HG02943 (cell line): Measurements from ENCODE around the gene CHSY1.
A peak's percentile ranks its signal among the peaks of the same experiment; 100 is the strongest.
"Not testable (repeated sequence)": the region's sequence is repeated elsewhere in the genome, so short reads cannot be mapped to it uniquely, and the experiment has no call there.

Experiments
- ATAC-seq: cut with Tn5 transposase; IDR thresholded peaks from one replicate; pipeline ENCODE4 v1.9.1; 2021; ENCODE audit warnings: mild to moderate bottlenecking, low read depth, moderate library complexity; ENCODE audit not compliant: unreplicated experiment

The CHSY1 gene, protein sequence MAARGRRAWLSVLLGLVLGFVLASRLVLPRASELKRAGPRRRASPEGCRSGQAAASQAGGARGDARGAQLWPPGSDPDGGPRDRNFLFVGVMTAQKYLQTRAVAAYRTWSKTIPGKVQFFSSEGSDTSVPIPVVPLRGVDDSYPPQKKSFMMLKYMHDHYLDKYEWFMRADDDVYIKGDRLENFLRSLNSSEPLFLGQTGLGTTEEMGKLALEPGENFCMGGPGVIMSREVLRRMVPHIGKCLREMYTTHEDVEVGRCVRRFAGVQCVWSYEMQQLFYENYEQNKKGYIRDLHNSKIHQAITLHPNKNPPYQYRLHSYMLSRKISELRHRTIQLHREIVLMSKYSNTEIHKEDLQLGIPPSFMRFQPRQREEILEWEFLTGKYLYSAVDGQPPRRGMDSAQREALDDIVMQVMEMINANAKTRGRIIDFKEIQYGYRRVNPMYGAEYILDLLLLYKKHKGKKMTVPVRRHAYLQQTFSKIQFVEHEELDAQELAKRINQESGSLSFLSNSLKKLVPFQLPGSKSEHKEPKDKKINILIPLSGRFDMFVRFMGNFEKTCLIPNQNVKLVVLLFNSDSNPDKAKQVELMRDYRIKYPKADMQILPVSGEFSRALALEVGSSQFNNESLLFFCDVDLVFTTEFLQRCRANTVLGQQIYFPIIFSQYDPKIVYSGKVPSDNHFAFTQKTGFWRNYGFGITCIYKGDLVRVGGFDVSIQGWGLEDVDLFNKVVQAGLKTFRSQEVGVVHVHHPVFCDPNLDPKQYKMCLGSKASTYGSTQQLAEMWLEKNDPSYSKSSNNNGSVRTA

DNA sequence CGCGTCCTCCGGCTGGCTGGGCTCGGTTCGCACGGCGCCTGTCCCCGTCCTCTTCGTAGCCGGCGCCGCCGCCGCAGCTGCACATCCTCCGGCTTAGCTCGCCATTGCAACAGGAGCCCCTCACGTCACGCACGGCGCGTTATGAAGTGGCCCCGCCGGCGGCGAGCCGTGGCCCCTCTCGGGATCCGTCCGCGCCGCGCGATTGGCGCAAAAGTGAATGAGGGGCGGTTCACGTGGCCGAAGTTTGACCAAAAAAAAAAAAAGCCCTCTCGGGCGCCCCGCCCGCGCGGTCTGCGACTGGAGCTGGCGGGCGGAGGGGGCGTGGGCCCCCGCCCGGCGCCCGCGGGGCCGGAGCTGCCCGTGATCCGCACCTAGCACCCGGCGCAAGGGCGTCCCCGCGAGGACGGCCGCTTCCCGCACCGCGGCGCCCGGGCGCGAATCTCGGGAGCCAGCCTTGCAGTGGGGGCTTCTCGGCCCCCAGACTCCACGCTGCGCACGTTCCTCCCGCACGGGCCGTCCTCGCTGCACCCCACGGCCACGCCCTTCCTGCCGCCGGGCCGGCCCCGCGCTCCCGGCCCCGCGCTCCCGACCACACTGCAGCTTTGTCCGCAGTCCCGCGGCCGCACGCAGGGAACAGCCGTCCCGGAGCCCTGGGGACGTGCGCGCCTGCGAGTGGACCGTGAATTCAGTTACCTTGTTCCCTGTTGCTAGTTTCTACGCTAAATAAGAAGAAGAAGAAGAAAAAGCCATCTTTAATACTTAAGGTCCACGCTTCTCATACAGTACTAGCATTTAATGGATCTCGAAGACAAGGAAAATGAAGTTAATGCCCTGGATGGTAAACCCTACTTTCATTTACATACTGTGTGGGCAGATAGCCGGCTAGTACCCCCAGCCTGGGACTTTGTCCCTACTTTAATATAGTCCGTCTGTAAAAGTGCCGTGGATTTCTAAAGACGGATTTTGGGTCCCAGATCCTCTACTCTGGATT is at the start of gene CHSY1:
TSS of gene CHSY1 (minus strand) at position 219 of the 991 bp plus-strand sequence. CDS start 592 bp downstream, outside the sequence.
- peak; percentile 67 for ATAC-seq

DNA sequence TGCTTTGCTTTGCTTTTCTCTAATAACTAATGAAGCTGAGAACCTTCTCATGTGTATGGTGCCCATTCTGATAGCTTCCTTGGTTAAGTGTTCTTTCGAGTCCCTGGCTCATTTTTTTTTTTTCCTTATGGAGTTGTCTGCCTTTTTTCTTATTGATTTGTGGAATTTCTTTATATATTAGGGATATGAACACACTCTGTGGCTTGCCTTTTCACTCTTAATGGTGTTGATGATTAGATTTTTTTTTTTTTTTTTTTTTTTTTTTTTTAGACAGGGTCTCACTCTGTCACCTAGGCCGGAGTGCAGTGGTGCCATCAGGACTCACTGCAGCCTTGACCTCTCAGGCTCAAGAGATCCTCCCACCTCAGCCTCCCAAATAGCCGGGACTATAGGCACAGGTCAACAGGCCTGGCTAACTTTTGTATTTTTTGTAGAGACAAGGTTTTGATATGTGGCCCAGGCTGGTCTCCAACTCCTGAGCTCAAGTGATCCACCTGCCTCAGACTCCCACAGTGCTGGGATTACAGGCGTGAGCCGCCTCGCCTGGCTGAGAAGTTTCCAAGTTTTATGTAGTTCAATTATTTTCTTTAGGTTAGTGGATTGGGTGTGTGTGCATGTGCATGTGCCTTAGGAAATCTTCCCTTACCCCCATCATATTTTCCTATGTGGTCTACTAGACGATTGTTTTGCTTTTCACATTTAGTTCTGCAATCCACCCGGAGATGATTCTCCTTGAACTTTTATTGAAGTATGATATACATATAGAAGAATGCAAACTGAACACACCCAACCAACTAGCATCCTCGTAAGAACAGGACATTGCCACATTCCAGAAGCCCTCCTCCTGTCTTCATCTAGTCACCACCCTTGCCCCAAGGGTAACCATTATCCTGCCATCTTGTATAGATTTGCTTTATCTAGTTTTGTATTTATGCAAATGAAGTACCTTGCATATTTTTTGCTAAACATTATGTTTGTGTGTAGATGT is 44.9 kb upstream of the CHSY1 start:
- no peak for ATAC-seq

DNA sequence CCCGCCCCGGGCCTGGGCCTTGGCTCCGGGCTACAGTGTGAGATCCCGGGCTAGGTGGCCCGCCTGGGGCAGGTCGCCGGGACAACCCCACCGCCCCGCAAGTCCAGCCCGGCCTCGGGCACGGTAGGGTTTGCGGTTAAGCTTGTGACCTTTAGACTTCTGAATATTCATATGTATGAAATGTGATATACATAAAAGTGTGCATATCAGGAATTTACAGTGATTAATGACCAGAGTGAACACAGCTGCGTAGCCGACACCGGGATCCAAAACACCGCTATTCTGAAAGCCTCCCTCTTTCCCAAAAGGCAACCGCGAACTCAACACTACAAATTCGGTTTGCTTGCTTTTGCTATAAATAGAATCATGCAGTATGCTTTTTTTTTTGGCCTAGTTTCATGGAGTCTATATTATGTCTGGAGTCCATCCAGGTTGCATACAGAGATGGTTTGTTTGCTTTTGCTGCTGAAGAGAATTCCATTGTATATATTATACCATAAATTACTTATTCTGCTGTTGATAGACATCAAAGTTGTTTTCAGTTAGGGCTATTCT is 43.8 kb upstream of the CHSY1 start:
- ATAC-seq: no peak

DNA sequence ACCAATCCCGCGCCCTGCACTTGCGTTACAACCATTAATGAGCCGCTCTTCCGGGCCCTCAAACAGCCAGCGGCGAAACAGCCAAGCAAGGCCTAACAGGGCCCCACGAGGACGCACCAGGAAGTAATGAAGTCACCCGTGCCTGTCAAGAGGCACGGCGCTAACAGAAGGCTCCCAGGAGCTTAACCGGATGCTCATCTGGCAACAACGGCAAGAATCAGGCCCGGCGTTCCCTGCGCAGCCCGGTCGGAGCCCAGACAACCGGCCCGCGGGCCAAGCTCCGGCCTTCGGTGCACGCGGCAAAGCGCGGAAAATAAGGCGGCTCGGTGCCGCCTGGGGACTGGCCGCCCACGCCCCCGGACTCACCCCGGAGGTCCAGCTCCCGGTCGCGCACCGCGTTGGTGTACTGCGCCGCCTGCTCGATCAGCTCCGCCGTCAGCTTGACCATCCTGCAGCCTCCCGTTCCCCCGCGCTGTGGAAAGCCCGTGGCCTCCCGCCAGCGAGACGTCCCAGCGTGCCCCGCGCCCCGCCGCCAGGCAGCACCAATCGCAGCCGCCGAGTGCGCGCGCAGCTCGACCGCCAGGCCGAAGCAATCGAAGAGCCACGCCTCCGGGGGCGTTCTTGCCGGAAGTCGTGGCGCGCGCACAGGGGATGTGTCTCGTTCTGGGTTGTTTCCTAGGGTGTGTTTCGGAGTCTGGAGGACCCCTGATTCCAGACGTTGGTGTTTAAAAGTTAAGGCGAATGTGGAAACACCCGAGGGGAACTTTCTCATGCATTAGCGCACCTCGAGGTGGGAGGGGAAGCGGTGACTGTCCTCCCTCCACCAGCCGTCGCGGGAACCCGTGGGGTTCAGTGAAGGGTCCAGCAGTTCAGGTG is 43.1 kb upstream of the CHSY1 start, which contains the start of gene SNRPA1:
TSS of gene SNRPA1 (minus strand) at position 518 of the 876 bp plus-strand sequence. CDS start at position 448, 70 bp downstream.
- ATAC-seq: peak; percentile 76

DNA sequence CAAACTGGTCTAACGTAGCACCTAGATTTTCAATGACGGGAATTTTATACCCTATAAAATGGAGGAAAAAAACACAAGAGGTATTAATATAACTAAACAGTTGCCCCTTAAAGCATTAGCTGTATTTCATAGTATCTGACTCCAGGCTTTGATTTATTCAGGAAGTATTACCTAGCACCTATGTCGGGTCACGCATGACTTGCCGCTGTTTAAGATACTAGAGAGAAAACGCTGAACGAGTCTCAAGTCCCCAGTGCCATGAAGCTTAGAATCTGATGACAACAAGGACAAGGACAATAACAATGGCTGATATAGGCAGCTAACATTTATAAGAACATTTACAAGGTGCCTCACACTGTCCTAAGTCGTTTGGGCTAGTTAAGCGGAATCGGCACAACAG is 41.3 kb upstream of the CHSY1 start:
- ATAC-seq: no peak

DNA sequence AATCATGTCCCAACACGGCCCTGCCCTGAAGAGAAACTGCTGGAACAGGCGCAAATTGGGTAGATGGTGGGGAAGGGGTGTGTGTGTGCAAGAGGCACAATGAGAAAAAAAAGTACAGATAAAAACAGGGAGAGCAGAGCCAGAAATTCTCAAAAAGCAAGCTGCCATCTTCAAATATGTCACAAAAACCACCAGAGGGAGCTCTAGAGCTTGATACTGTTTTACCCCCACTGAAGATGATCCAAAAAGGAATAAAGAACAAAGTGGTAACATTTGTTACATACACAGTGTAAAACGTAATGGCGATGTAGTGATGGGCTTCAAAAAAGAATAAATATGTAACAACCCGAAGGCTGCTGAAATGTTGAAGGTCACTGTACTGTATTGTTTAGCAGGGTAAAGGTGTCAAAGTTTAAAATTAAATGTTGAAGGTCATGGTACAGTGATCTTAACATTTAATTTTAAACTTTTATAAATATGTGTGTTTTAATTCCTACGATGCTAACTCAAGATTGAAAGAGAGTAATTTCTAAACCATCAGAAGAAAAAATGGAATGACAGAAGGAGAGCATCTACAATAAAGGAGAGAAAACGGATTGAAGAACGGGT is 37.2 kb upstream of the CHSY1 start:
- no peak for ATAC-seq

DNA sequence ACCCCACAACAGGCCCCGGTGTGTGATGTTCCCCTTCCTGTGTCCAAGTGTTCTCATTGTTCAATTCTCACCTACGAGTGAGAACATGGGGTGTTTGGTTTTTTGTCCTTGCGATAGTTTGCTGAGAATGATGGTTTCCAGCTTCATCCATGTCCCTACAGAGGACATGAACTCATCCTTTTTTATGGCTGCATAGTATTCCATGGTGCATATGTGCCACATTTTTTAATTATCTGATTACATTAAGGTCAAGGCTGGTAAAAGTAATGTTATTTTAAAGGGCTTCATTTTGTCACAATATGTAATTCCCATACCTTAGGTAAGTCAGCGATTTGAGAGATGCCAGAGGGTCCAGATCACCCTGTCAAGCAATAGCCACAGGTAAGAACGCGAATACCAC is 35.5 kb upstream of the CHSY1 start:
- not testable (repeated sequence) for ATAC-seq

DNA sequence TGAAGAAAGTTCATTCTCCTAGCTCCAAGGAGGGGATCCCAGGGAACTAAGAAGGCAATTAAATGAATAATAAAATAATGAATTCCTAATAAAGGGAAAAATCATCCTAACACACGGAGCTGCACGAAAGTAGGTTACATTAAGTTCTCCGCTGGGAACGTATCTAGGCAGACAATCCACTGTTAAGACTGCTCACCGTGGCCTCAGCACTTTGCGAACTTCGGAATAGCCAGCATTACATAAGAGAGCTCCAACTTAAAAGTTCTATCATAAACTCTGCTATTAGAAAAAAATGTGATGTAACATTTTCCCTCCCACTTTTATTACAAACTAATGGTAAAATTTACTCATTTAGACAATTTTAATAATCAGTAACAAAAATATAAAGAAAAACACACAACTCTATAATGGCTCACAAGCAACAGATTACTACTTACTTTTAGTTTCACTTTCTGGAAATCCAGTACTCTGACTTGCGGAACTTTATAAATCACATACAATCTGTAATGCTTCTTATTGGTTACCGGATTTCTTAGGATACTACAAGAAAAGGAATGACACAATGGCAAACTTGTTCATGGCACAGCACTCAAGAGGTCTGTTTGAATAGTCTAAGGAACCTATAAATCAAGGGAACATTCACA is 34.7 kb upstream of the CHSY1 start:
- ATAC-seq: no peak

DNA sequence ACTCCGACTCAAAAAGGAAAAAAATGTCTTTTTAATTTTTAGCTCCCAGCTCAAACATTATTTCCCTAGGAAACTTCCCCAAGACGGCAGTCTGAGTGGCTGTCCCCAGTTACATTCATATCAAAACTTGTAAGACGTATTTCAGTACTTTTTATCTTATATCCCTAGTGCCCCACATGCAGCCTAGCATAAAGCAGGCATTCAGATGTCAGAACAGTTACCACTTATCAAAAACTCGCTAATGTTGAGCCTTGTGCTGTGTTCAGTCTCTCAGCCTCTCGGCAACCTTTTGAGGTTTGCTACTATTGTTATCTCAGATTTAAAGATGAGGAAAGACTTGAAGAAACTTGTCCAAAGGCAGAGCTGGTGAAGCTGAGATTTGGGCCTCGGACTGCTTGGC is 32.1 kb upstream of the CHSY1 start:
- no peak for ATAC-seq

DNA sequence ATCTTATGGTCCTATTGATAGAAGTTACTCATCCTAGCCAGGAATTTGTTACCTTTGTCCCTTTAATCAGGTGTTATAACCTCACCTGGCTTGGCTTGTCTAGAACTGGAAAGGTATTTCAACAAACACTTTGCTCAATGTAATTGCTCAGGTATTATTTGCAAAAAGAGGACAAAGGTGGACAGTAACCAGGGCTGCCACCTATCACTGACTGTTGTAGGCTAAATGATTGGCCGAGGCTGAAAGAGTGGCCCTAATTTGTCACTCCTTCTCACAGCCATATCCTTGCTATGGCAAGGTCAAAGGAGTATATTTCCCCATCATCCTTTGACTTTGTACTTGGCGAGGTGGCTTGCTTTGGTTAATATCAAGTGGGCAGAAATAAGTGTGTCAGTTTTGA is 28.2 kb upstream of the CHSY1 start:
- ATAC-seq: no peak

DNA sequence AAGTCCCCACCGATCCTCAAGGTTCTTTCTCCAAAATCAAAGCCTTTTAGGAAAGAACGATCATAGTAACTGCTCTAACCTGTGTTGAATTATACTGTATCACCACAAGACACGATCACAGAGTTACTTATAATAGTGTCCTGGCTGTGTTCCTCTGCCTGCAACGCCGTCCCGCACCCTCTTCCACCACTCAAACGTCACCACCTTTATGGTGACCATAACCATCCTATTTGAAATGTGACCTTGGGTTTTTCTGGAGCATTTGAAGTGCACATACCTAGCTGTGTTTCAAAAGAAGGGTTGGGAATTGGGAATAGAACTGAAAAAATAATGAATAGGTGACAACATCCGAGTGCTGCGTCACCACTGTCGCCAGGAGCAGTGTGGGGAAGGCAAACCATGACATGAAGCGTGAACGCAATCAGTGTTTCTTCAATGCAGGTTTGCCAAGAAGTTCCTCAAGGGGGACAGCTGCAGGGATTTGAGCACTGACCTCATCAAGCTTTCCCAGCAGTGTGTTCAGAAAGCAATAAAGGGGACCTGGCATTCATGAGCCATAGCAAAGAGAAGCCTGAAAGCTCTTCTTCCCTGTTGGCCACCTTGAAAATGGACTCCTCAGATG is 26.2 kb upstream of the CHSY1 start:
- no peak for ATAC-seq

DNA sequence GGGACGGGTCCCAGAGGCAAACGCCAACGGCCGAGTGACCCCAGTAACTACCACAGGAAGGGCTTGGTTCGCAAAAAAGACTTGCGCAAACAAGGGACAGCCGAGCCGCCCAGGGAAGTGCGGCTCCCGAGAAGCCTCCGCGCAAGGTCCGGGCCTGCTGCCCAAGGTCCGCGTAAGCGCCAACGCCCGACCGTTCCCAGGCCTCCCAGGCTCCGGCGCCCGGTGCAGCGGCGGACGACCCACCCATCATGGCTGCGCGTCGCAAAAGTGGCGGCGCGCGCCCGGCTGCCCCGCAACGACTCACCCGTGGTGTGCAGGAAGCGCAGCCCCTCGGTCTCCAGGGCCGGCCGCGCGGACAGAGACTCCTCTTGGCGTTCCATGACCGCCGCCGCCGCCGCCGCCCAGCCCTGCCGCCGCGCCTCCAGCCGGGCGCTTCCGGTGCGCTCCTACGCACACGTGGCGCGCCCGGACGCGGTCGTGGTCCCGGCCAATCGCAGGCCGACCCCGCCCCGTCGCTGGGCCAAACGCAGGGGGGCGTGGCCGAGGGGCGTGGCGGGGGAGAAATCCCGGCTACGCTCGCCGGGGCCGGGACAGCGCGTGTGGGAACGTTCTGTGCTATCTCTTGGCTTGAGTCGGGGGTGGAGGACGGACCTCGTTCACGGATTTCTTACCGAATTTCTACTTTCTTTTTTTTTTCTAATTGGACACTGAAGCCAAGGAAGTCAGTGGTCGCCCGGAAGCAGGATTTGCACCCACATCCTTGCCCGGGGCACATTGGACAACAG is 25.4 kb upstream of the CHSY1 start, which contains the start of gene SELENOS:
TSS of gene SELENOS (minus strand) at position 448 of the 785 bp plus-strand sequence. CDS start at position 380, 68 bp downstream.
- ATAC-seq: peak; percentile 75

DNA sequence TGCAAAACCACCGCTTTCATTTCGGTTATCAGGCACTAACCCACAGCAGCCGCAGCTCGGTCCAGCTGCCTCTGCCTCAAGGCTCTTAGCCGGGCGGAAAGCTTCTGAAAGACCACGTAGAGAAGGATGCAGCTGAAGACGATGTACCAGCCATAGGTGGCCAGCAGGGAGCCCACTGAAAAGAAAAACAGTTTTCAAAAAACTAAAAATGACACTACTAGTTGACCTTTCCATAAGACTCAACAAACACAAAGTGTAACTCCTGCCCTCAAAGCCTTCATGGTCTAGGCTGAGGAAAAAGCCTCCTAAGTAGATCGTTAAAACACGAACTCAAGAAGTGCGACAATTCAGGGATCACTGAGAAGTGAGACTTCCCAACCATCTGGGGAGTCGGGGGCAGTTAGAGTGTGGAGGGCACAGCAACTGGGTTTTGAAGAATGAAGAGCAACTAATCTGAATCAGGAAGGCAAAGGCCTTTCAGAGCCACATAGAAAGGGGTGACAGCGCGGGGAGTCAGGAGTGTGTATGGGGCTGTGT is 24.7 kb upstream of the CHSY1 start:
- peak; percentile 48 for ATAC-seq

DNA sequence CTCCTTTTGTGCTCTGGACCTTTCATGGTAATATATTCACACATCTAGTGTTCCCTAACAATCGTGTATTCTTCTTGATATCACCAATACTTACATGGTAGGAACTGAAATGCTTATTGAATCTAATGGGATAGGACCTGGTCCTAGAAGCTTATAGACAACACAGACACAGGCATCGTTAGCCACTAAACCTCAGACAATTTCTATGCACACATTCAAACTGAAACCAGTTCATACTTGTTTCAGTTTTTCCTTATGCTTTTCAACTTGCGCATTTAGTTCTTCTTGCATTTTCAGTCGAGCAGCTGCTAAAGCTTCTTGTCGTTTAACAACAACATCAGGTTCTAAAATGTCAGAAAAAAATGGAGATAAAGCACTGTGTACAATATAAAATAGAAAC is 23.2 kb upstream of the CHSY1 start:
- ATAC-seq: no peak

DNA sequence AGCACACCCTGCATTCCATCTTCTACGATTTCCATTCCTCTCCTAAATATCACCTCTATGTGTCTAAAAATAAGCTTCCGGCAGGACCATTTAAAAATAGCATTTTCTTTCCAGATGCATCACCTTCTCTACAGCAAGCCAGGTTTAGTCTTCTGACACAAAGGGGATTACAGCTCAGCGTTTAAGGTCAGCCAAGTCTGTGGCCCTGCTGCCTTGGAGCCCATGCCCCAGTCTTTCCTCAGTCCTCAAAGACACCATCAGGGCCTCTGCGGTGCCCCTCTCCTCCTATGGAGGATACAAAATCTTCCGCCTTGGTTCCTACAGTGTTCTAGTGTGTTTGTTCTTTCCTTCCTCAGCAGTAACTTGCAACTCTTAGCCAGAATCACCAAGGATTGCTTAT is 21.7 kb upstream of the CHSY1 start:
- ATAC-seq: no peak
